HG03460 (cell line): ENCODE data around the gene USP5.
"Not testable (repeated sequence)": the region's sequence is repeated elsewhere in the genome, so short reads cannot be mapped to it uniquely, and the experiment has no call there.

ENCODE experiments used
- ATAC-seq: cut with Tn5 transposase; IDR thresholded peaks from one replicate; pipeline ENCODE4 v1.9.1; 2021; ENCODE audit not compliant: unreplicated experiment

Gene USP5

DNA sequence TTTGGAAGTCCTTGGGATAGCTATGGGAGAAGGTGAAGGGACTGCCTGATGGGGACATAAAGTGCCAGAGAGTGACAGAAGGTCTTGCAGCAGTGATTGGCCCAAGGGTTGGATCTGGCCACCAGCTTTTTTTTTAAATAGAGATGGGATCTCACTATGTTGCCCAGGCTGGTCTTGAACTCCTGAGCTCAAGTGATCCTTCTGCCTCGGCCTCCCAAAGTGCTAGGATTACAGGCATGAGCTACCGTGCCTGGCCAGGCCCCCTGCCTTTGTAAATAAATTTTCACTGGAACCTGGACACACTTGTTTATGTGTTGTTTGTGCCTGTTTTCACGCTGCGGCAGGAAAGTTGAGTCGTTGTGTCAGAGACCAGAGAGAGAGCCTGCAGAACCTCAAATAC is 13.4 kb downstream of the USP5 start:
- ATAC-seq: not testable (repeated sequence)

DNA sequence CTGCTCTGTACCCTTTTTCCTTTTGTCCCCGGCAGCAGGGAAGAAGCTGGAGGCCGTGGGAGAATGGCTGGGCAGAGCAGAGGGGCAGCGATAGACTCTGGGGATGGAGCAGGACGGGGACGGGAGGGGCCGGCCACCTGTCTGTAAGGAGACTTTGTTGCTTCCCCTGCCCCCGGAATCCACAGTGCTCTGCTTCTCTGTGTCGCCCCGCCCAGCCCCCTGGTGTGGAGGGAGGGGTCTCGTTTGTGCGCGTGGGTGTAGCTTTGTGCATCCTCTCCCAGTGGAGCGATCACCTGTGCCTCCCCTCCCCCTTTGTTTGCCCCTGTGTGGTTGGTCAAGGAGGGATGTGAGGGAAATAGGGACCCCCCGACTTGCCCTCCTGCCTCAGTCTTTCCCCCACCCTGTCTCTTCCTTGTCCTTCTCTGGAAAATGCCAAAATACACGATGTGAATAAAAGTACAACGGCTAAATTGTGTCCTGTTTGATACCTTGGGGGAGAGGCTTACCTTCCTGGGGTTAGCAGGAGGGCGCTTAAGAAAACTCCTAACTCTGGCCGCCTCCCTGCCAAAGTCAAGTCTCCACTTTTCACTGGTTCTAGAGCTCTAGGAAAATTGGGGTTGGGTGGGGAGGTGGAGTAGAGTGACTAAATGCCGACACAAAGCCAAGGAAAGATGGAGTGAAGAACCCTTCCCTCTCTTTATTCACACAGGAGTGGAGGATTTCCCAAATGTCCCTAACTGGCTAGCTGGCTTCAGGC is 14.4 kb downstream of the USP5 start:
- no peak for ATAC-seq

DNA sequence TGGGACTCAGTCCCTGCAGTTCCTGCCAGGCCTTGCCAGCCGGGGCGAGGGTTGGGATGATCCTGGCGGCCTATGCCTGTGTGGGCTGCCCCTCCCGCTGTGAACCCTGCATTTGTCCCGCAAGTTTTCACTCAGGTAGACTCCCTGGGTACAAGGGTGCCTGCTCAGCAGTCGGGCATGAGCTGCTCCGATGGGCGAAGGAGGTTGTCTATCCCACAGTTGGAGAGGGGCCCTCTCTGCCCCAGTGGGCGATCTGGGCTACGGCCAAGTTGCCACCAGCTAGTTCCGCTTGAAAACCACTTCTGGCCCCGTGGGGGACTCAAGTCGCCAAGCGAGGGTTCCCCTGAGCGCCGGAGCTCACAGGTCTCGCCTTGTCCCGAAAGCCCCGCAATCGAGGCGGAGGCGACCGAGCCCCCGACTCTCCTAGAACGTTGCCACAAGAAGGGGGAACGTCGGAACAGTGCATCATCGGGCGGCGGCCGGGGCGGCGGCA is 15.0 kb downstream of the USP5 start:
- ATAC-seq: no peak

DNA sequence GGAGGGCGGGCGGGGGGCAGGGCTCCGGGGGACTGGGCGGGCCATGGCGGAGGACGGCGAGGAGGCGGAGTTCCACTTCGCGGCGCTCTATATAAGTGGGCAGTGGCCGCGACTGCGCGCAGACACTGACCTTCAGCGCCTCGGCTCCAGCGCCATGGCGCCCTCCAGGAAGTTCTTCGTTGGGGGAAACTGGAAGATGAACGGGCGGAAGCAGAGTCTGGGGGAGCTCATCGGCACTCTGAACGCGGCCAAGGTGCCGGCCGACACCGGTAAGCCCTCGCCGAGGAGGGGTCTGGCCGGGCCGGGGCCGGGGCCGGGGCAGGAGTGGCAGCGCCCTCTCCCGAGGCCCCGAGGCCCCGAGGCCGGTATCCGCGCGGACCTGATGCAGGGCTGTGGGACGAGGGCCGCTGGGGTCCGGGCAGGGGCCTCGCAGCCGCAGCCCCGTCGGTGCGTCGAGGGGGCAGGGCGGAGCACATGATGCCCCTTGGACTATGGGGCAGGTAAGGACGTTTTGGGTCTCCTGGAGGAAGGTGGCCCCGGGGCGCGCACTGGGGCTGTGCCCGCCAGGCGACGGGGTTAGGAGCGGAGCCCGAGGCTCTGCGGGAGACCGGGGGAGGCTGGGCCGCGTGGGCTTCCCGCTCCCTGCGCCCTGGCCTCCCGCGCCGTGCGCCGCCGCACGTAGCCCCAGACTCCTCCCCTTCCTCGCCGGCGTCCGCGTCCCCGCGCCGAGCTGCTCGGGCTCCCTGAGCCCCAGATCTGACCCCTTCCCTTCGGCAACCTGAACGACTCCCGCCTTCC is 15.7 kb downstream of the USP5 start, which contains the start of gene TPI1:
TPI1 (plus strand) TSS at position 119 of the 798 bp plus-strand sequence; CDS start at position 155, 36 bp downstream.
- ATAC-seq: peak; percentile 63

DNA sequence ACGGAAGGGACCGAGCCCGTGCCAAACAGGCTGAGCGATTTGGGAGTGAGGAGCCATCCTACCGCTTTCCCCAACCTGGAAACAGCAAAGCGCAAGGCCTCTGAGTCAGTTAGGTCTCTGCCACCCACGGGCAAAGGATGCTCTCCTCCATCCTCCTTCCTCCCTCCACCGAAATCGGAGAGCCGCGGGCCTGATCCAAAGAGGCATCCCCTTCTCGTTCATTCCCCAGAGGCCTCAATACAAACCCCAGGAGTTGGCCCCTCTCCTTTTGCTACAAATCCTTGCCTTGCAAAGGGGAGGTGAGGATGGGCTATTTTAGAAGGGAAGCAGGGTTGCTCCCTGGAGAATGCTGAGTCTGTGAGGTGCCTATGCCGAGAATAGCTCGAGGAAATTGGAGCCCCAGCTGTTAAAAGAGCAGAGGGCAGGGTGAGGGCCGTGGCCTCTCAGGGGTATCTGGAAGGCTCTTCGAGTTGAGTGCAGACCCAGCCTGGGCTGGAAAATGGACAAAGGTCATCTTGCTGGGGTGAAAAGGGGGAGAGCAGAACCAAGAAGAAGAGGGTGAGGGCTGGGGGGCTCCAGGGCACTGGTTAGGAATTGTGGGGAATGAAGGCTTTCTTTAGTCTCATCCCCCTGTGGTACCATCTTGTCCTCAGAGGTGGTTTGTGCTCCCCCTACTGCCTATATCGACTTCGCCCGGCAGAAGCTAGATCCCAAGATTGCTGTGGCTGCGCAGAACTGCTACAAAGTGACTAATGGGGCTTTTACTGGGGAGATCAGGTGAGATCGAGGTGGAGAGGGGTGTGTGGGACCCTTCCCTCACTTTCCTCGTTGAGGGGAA is 16.5 kb downstream of the USP5 start:
- ATAC-seq: no peak

DNA sequence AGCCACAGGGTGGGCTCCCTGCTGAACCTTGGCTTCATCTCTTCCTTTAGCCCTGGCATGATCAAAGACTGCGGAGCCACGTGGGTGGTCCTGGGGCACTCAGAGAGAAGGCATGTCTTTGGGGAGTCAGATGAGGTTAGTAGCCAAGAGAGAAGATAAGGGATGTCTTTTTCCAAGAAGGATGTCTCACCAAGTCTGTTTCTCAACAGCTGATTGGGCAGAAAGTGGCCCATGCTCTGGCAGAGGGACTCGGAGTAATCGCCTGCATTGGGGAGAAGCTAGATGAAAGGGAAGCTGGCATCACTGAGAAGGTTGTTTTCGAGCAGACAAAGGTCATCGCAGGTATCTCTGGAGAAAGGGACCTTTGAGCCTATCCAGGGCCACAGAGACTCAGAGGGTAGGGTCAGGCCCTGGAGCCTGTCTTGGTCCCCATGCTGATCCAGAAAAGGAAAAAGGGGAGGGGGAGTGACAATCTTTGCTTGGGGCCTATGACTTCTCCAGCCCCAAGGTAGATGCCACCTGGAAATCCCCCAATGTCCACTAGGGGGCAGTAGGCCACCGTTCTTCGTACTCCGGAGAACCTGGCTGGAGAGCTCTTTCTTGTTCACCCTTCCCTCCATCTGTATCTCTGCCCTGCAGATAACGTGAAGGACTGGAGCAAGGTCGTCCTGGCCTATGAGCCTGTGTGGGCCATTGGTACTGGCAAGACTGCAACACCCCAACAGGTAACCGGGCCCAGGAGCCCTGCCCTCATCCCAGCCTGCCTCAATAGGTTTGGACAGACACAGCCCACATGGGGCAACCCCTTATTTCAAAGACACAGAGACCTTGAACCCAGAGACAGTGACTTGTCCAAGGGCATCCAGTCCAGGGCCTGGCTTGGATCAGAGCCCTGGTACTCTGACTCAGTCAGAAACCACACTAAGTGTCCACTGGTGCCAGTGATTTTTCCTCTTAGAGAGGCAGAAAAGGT is 17.4 kb downstream of the USP5 start:
- ATAC-seq: no peak

DNA sequence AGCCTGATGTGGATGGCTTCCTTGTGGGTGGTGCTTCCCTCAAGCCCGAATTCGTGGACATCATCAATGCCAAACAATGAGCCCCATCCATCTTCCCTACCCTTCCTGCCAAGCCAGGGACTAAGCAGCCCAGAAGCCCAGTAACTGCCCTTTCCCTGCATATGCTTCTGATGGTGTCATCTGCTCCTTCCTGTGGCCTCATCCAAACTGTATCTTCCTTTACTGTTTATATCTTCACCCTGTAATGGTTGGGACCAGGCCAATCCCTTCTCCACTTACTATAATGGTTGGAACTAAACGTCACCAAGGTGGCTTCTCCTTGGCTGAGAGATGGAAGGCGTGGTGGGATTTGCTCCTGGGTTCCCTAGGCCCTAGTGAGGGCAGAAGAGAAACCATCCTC is 18.4 kb downstream of the USP5 start:
- not testable (repeated sequence) for ATAC-seq

DNA sequence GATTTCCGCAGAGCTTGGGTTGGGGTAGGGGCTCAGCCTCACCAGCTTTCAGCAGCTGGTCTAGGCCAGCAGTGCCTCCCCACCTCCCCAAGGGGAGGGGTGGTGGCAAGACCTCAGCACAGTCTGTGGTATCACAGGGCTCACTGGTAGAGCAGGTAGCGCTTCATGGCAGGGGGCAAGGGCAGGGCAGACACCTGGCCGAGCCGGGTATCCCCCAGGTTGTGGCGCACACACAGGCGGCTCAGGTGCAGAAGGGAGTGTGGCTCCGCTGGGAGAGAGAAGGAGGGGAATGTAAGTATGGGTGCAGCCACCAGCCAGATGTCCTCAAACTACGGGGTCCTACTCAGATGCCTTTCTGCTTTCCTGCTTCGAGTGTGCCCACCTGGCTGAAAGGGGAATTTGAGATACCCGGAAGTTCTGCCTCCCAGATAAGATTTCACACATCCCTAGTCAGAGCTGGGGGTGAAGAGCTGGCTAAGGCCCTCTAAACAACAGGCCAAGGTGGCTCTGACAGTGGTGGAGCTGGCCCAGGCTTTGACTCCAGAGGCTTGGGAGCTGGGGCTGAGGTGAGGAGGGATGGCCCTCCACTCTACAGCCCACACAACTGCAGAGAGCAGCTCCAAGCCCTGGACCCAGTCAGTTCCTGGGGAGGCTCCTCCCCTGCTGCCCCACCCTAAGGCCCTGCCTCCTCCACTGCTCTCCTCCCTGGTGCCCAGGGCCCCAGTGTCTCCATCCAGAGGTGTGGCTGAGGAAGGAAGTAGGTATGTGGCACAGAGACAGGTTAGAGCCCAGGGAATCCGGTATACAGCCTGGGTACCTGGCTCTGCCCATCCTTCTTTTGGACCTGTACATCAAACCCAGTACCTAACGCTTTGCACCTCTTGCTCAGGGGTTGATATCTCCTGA is 19.4 kb downstream of the USP5 start:
- no peak for ATAC-seq

DNA sequence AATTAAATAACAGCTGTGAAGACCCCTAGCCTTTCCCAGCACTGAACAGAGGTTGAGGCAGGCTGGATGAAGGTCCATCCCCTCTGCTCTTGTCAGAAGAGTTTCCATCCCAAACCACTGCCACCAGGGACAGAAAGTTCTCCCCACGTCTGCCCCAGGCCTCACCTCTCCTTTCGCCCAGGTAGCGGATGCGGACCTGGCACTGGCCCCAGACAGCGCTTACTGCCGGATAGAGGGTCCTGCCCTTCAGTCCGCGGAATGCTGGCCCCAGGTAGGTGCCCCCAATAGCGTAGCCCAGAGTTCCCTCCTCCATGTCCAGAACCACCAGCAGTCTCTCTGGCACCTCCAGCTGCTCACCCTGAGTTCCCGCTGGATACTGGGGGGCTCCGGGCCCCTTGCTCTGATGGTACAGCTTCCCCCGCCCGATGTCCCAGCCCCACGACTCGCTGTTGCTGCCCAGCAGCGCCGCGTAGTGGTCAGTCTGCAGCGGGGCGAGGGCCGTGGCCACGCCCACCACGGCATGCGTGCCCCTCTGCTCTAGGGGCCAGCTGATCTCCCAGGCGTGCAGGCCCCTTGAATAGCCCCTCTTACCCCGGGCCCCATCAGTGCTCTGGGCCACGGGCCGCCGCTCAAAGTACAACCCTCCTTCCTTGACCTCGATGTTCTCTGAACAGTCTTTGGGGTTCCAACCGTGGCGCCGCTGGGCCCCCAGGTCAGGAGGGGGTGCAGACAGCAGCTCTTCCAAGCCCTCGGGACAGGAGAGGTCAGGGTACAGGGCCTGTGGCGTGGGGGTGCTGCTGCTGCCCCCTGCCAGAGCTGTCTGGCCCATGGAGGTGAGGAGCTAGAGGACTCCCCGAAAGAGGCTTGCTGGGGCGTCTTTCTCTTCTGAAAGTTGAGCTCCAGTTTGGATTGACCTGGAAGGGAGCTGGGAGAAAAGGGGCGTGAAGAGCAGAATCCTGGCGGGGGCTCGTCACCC is 20.4 kb downstream of the USP5 start:
- ATAC-seq: no peak

DNA sequence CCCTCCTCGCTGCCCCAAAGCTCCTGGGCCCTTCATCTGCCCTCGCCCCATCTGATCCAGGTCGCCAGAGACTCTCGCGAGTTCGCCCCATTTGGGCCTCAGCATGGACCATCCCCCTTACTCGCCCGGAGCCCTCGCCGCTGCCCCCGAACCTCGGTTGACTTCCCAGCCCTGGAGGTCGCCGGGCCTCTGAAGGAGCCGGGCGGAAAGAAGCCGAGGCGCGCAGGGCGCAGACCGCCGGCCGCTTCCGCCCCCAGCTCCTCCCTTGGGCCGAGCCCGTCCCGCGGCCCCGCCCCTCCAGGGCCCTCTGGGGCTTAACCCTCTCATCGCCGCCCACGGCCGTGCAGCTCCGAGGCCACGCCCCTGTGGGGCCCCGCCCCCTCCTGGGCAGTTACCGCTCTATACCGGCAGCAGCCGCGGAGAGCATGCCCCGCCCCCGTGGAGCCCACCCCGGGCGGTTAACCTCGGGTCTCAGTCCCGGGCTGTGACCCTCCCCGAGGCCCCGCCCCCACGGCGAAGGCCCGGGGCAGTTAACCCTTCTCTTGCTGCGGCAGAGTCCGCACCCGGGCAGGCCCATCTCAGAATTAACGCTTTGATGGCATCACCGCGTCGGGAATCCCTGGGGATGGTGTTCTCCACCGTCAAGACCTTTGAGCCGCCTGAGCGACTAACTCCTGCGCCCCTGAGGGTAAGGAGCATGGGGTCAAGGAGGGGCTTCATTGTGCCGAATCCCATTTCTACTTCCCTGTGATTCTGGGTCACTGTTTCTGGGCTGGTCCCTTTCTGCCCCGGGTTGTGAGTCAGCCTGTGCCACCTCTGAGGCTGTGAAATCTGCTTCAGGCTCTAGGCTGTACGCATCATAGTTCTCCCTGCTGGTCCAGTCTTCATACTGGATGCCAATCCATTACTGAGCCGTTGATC is 21.4 kb downstream of the USP5 start, which contains the start of gene SPSB2:
SPSB2 (minus strand) TSS at position 210 of the 921 bp plus-strand sequence. CDS start 402 bp downstream, outside the sequence.
- ATAC-seq: peak; percentile 73

DNA sequence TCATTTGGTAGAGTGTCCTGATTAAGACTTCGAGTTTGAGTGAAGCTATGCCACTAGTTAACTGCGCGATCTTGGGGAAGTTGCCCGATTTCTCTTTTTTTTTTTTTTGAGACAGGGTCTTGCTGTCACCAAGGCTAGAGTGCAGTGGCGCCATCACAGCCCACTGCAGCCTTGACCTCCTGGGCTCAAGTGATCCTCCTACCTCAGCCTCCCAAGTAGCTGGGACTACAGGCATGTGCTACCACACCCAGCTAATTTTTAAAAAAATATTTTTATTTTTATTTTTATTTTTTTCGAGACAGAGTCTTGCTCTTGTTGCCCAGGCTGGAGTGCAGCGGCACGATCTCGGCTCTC is 22.0 kb downstream of the USP5 start:
- ATAC-seq: not testable (repeated sequence)

DNA sequence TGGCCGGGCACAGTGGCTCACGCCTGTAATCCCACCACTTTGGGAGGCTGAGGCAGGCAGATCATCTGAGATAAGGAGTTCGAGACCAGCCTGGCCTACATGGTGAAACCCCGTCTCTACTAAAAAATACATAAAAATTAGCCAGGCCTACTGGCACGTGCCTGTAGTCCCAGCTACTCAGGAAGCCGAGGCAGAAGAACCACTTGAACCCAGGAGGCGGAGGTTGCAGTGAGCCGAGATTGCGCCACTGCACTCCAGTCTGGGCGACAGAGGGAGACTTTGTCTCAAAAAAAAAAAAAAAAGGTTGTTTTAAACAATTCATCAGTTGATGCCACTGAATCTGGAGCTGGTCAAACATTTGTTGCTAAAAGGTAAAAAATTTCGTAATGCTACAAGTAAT is 27.9 kb downstream of the USP5 start:
- not testable (repeated sequence) for ATAC-seq

DNA sequence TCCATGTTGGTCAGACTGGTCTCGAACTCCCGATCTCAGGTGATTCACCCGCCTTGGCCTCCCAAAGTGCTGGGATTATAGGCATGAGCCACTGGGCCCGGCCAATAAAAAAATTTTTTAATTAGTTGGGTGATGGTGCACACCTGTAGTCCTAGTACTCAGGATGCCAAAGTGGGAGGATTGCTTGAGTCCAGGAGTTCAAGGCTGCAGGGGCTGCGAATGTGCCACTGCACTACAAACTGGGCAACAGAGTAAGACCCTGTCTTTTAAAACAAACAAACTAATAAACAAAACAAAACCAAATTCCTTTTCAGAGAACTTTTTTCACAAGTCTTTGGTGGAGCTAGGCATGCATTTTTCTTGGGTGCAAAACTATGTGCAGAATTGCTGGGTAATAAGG is 31.3 kb downstream of the USP5 start:
- ATAC-seq: no peak

DNA sequence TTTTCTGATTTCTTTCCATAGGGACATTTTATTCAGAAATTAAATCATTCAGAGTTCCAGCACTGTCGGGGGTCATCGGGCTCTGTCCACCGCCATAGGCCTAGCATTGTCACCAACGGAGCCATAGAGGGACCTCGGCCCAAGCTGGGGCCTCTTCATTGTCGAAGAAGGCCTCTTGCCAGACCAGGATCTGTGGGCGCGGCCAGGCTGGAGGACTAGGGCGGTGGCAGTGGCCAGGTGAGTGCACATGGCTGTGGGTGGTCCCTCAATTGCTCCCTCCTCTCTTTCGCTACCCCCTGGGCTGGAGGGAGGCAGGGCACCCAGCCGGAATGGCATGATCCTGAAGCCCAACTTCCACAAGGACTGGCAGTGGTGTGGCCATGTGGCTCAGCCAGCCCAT is 31.7 kb downstream of the USP5 start:
- ATAC-seq: no peak

DNA sequence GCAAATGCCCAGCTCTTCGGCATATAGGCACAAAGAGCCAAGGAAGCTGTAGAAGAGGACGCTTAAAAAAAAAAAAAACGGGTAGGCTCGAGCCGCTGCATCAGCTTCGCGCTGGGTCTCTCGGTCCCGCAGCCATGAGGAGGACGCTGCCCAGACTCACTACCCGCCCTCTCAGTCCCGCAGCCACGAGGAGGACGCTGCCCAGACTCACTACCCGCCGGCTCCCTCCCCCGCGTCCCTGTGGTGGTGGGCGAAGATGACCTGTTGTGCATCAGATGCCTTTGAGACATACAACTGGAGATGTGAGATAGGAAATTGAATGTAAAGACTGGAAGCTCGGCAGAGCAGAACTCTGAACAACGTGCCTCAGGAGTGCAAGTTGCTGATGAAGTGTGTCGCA is 32.6 kb downstream of the USP5 start:
- ATAC-seq: no peak

DNA sequence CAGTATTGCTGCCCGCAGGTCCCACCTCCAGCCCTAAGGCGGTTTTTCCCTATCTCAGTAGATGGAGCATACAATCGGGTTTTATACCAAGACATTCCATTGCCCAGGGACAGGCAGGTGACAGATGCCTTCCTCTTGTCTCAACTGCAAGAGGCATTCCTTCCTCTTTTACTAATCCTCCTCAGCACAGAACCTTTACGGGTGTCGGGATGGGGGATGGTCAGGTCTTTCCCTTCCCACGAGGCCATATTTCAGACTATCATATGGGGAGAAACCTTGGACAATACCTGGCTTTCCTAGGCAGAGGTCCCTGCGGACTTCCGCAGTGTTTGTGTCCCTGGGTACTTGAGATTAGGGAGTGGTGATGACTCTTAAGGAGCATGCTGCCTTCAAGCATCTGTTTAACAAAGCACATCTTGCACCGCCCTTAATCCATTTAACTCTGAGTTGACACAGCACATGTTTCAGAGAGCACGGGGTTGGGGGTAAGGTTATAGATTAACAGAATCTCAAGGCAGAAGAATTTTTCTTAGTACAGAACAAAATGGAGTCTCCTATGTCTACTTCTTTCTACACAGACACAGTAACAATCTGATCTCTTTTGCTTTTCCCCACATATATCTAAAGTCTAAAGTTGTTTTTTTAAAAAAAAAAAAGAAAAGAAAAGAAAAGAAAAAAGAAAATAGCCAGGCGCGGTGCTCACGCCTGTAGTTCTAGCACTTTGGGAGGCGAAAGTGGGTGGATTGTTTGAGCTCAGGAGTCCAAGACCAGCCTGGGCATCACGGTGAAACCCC is 34.5 kb downstream of the USP5 start:
- not testable (repeated sequence) for ATAC-seq
